ENCODE results near the gene PUDP. TPM values are rescaled to one million over a fixed set of nuclear protein-coding genes. Genes with fewer than 3 reads are reported as not detected.
"Not testable (repeated sequence)": the region's sequence is repeated elsewhere in the genome, so short reads cannot be mapped to it uniquely, and the experiment has no call there.

Gene PUDP
- polyA plus RNA-seq, 1 donor, result 20.5 TPM

DNA sequence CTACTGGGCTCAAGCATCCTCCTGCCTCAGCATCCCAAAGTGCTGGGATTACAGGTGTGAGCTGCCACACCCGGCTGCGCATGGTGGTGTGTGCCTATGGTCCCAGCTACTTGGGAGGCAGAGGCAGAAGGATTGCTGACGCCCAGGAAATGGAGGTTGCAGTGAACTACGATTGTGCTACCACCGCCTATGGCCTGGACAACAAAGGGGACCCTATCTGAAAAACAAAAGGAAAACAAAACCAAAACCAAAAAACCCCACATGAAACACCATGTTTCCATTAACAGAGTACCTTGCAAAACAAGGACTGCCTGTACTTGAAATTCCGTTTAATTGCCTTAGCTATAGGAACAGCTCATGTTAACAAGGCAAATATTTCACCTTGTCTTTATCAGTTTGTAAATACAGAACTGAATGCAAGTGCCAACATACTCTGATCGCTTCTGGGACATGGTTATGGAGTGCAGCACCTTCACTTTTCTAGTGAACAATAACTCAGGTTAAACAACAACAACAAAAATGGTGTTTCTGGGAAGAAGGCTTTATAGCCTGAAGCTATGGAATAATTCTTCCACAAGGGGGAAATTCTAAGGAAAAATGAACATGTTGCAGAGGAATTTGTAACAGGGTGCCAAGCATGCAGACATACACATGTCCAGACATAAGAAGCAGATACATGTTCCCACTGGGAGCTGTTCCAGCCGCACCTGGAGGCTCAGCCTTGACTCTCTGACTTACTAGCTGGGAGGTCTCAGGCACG is 73.6 kb downstream of the PUDP start:
- DNase-seq, result no peak

DNA sequence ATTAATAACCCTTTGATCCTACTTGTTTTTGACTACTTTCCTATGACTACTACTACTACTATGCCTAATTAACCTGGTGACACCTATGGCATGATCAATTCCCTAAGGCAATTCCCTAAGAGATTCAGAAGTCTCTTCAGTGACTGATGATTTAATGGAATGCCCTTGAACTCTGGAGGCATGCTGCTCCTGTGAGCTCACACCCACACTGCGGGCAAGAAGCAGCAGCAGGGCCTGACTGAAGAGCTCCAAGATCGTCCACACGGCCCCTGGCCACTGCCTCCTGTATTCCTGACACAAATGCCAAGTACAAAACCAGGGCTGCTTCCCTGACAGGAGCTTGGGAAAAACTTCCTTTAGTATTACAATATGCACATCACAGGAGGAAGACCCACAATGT is 74.6 kb downstream of the PUDP start:
- DNase-seq, result no peak

DNA sequence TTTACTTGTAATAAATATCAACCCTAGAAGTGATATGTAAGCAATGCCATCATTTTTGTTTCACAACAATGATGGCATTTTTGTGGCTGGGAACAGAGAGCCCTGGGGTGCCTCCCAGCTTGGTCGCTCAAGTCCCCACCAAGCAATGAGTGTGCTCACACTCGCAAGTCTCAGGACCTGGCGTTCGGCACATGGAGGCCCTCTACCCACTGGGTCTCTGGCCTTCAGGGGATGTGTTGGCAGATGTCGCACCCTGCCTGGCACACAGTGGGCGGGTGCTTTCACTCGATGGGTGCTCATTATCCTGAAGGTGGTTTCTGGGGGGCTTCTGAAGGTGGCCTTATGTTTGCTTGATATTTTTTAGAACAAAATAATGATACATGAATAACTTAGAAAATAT is 75.1 kb downstream of the PUDP start:
- DNase-seq, result no peak

DNA sequence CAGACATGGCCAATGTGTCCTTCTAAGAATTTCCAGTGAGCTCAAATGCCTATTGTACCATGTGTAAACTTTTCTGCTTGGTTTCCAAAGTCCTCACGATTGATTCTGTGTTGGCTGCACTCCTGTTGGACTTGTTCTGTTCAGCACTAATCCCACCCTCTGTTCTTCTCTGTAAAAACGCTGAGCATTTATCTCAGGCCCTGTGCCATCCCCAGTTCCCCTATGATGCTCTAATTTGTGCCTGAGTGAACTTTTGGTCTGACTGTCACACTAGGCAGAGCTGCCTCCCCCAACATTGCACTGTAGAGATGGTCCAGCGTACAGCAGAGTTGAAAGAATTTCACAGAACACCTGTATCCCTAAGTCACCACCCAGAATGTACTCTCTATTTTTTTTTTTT is 76.6 kb downstream of the PUDP start:
- DNase-seq, result no peak

DNA sequence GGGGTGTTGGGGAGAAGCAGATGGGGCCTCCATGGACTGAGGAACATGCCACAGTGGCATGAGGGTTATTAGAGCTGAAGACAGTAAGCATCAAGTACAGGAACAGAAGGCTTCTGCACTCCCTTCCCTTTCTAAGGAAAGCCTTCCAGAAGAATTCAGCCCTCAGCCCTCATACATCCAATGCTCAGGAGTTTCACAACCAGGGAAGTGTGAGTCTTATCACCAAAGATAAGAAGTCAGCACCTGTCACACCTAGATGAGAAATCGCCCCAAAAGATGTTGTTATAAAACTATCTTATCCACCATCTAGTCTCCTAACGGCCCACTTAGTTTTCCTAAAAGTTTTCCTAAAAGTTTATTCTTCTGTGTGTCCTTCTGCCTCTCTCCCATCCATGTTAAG is 78.4 kb downstream of the PUDP start:
- DNase-seq, result no peak

DNA sequence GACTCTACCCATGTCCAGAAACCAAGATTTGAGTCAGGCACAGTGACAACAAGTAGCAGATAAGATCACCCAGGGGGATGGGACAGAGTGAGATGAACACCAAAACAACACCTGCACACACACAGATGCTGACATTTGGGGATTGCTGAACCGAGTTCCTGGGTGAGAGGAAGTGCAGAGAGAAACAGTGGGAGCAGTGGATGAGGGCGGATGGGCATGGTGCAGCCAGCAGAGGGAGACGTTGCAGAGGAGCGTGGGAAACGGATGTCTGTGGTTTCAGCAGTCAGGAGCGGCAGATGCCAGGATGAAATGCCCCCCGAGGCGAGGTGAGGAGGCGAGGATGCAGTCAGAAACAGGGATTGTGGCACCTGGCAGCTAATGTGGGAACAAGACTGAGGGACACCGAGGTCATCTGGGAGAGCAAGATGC is 79.0 kb downstream of the PUDP start:
- DNase-seq, result no peak

DNA sequence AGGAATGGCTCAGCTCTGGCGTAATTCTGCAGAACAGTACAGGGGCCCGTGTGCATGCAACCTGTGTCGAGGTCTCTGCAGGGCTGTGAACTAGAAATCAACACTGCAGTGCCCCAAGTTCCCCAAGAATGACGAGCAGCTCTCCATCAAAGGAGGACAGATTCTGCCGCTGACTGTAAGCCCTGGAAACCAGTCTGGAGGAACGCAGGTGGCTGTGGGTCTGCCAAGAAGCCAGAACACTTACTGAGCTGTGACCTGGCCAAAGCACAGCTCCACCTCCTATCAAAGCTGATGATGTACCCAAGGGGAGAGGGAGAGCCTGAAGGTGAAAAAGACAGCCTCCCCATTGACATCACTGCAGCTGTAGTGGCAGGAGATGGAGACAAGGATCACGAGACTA is 80.7 kb downstream of the PUDP start:
- no peak for DNase-seq

DNA sequence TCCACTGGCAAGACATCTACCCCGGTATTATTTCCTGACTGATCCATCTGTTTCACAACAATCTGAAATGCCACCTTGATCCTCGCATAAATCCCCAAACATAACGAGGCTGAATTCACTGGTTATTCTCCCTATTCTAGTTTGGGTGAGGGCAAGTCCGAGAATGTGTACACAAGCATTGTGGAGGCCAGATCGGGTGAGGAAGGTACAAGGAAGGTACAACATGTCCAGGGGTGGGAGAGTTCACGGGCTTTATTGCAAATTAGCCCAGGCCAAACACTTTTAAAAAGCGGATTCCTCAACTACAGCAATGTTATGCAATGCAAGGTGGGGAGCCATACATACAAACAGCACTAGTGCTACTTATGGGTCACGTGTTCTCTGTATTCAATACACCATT is 82.5 kb downstream of the PUDP start:
- DNase-seq, result no peak

DNA sequence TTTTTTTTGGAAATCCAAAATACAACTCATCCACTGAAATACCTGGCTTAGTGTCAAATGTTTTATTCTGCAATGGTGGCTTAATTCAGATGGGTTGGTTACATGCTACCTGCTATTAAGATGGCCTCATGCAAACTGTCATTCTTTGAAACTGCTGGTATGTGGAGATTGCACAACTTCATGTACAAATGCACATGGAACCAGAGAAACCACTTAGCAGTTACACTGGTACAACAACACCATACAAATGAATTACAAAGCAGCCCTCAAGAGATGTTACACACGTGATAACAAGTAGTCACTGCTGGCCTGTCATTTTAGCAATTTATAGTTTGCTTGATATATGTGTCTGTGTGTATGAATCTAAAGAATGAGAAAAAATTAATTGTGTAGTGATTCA is 85.0 kb downstream of the PUDP start:
- DNase-seq, result no peak

DNA sequence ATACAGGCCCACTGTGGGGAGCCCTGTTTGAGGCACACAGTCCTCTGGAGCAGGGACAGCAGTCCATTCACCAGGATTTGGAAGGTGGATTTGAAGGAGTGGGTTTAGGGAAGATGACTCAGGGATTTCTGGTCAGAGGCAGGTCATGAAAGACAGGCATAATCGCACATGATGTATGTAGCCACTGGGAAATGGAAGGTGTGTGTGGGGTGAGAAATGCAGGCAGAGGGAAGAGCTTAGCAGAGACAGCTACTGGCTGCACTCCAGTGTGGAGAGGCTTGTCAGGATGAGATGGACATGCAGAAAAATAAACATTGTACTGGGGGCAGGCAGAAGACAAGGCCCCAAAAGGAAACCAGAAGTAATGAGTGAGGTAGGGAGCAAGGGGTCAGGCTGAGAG is 85.7 kb downstream of the PUDP start:
- DNase-seq, result no peak

DNA sequence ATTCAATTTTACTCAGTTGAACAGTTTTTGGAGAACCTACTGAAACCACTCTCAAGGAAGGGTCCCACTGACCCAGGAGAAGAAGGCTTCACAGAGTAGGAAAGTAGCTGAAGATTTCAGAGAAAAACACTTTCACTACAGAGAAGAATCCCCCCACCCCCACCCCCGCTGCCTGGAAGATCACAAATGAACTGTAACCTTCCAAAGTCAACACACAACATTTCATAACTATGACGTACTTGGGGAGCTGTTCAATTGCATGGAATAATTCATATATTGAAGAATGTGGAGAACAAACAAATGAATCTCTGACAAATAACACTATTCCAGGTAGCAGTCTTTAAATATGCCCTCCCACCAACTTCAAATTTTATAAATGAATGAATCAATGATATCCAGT is 86.5 kb downstream of the PUDP start:
- DNase-seq, result no peak

DNA sequence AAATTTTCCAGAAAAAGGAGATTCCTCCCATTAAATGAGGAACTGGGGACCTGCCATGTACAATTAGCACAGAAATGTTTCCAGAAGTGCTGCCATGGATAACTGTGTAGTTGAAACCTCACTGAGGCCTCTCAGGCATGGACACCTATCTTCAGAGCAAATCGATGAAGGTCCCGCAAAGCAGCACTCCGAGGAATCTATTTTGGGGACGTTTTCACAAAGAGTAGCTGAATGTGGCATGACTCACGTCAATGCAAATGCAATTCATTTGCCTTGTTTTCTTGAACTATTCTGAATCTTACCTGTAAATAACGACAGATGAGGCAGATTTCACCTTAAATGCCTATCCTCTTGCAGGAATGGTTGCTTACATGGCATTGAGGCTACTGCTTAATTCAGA is 87.5 kb downstream of the PUDP start:
- DNase-seq, result no peak

DNA sequence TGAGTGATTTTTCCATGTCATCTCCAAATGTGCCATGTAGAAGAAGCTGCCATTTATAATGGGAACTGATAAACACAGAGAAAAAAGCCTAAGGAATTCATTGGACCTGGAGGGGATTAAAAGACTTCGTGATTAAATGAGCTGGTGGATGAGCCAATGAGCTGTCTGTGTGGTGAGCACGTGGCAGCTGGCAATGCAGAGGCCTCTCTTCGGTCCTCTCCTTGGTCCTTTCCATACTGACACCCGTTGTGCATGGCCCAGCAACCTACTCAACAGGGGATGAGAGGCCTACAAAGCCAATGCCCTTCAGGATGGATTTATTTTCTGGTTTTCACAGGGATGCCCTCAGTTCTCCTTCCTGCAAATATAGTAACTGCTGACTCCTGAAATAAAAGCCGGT is 88.1 kb downstream of the PUDP start:
- no peak for DNase-seq

DNA sequence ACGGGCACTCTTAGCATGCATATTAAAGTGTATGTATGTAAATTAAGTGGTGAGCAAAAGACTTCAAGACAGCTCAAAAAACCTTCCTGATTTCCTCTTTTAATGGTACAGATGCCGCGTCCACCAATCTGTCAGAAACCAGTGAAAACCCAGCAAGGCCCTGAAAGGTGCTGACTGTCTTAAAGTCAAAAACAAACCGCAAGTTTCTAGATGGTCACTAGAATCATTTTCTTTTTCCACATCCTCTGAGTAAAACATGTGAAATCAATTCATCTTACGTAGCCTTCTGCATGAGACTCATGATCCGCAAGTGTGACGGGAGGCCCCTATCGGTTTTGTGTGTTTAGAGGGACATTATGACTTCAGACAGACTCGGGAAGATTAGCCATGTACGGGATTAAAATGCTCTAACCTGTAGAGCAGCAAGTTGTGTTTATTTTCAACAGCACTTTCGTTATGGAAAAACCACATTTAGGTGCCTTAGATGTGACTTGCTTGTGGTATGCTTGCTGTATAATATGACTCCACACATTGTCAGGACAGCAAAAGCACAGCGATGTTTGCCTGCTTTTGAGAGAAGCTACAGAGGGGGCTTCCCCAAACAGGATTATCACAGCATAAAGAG is 88.6 kb downstream of the PUDP start:
- no peak for DNase-seq

DNA sequence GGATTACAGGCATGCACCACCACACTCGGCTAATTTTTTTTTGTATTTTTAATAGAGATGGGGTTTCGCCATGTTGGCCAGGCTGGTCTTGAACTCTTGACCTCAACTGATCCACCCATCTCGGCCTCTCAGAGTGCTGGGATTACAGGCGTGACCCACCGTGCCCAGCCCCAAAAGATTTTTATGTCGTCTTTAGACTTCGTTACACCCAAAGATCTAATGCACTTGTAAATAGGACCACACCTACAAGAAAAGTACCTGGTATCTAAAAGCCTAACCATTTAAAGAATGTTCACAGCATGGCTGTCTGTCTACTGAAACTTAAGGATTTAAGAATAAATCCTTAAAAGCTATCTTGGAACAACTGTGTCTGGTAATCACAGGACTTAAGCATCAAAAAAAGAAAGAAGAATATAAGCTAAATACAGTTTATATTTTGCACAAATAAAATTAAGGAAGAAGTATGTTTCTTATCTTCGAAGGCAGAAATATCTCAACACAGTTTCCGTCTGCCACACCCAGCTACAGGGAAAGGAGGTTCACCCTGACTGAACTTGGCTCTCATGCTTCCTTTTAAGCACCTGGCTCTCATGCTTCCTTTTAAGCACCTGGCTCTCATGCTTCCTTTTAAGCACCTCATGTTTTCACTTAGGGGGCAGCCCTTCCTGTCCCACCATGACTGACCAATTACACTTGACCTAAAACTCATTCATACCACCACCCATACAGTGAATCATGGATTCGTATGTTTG is 92.4 kb downstream of the PUDP start:
- no peak for DNase-seq

DNA sequence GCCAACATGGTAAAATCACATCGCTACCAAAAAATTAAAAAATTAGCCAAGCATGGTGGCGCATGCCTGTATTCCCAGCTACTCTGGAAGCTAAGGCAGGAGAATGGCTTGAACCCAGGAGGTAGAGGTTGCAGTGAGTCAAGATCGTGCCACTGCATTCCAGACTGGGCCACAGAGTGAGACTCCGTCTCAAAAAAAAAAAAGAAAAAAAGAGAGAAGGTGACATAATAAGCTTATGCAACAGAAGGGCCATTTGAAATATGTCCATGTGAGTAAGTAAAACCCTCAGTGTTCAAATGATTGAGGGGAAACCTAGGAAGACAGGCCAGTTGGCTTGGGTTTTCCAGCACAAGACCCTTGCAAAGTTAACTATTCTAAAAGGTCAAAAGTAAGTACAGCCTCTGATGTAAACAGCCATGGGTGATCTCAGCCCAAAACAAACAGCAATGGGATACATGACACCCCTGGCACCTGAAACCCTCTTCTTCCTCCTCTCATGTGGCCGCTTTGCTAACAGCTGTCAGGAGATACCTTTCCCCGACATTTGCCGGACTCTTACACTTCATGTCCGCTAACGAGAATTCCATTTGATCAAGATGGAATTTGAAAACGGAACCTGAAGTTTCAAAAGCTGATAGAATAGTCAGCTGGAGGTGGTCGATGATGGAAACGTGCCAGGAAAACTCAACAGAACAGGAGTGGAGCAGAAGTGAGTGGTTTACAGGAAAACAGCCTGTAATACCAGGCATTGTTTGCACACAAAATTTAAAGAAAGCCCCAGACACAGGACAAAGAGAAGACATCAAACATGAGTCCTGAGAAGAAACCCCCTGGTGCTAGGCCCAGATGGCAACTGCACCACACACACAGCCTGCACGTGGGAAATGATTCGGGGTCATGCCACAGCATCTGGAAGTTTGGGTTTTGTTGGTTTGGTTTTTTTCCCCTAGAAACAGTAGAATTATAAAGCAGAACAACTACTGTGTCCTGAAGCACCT is 93.4 kb downstream of the PUDP start:
- DNase-seq, result no peak

DNA sequence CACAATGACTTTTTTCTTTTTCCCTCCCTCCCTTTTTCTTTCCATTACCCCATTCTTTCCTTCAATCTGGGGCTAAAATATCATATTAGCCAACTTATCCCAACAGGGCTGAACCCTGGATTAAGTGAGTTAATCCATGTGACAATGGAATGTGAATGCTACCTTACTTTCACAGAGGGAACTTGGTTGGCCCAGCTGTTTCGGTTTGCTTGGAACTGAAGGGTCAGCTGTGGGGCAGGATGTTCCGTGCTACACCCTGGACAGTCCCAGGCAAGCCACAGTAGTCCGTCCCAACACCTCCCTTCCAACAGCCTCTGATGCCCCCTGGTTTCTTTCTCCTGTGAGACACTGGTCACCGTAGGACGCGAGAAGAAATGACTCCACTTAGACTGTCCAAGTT is 95.4 kb downstream of the PUDP start:
- no peak for DNase-seq

DNA sequence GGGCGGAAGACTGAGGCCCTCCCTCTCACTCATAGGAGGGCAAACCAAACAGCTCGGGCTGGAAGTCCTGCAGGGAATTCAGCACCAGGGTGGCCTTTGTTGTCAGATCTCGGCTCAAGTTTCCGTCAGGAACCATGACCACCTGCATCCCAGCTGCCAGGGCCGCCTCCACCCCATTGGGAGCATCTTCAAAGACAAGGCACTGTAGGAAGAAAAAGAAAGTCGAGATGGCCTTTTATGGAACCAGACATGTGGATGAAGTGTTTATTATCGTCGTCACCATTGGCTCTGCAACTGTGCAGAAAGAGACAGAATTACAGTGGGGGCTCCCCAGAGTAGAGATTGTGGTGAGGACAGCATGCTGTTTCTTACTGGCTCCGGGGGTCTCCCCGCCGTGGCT is 97.7 kb downstream of the PUDP start:
- no peak for DNase-seq

DNA sequence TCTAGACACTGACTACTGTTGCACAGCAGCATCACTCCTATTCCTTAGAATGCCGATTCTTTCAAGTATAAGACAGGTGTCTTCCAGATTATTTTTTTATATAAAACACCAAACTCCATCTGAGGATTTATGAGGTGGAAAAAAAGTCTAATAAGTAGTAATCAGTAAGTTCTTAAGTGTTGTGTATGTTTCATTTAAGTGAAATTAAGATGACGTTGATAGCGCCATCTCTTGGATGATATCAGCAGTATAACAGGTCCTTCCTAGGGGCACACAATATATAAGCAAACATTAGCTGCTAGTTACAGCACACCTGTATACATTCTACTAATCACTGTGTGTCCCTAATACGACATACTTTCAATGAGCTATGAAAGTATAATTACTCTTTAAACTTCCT is 100.0 kb downstream of the PUDP start:
- DNase-seq, result no peak

DNA sequence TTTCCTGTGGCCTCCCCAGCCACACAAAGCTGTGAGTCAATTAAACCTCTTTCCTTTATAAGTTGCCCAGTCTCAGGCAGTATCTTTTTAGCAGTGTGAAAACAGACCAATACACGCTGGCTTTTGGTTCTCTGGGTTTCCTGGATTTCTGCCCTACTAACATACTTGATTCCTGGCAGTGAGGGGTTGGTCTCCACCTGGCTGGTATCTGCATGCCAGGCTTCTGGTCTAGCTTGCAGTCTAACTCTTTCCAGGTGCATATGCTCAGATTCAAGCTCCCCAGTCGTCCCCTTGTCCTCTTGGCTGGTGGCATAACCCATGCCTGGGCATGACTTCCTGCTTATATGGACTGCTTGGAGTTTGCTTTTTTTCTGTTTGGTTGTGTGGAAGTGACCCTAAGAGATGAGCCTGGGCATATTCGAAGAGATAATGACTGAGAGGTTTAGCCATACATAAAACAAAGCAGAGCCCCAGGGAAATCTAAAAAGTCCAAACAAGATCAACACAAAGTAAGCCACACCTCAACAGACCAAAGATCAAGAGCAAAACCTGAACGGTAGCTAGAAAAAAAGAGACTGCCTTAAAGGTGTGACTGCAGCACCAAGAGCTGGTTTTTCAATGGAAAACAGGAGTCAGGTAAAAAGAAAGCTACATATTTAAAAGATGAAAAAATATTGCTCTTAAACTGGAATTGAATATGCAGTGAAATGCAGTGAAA is 102.6 kb downstream of the PUDP start:
- DNase-seq, result no peak

DNA sequence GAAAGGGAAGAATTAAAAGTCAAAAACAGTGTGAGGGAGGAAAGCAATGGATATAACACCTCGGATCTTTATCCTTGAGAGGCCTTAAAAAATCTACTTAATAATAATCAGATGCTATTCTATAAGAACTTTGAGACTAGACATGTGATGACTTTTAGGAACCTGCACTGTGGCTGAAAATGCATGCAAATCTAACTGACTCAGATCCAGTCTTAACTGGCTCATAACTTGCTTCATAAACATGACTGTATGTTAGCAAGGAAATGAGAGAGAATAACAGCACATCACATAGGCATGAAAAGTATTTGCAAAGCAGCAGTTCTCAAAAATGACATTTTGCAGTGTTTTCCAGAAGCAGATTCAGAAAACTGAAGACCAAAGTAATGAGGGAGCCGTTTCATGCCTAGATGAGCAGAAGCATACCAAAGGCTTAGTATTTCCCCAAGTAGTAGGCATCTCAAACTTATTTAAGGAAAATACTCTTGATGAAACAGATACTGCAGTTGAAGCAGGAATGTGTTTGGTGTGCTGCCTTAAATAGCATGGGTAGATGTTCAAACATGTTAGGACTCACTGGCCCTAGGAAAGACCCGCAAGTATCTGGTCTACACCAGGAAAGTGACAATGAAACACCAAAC is 104.0 kb downstream of the PUDP start:
- DNase-seq, result not testable (repeated sequence)
